OCI-LY3 (cell line): ENCODE results near the gene SYNE1.

Experiments used
- H2AFZ ChIP-seq: fragments of 200-600, 300-600 bp; shearing (Covaris generic); 2 replicates; pipeline ENCODE4 v1.6.0; 2014; ENCODE audit warnings: antibody characterized with exemption, low read depth, low read length
- H3K27ac ChIP-seq: fragments of 200-600, 300-600 bp; sonication (generic); 2 replicates; pipeline ENCODE4 v1.5.1; 2014; ENCODE audit warnings: mild to moderate bottlenecking, low read length, moderate library complexity, mixed read lengths
- H3K27me3 ChIP-seq: fragments of 200-600, 300-600 bp; sonication (generic); 2 replicates; pipeline ENCODE4 v1.6.1; 2014; ENCODE audit warnings: low read depth, low read length, mixed read lengths
- H3K36me3 ChIP-seq: fragments of 200-600, 300-600 bp; sonication (generic); replicated peaks from 2 replicates; pipeline ENCODE3; 2014; ENCODE audit warnings: low read depth, low read length, mixed read lengths
- H3K4me1 ChIP-seq: fragments of 300-600, 200-600 bp; sonication (generic); 2 replicates; pipeline ENCODE4 v1.6.1; 2014; ENCODE audit warnings: low read length, mixed read lengths
- H3K4me2 ChIP-seq: fragments of 200-600, 300-600 bp; sonication (generic); 2 replicates; pipeline ENCODE4 v1.6.1; 2014; ENCODE audit warnings: low read length, mixed read lengths
- H3K4me3 ChIP-seq: fragments of 300-600, 200-600 bp; sonication (generic); 2 replicates; pipeline ENCODE4 v1.5.1; 2014; ENCODE audit warnings: antibody characterized with exemption, mild to moderate bottlenecking, low read length, moderate library complexity
- H3K79me2 ChIP-seq: fragments of 300-600, 200-600 bp; shearing (Covaris generic); 2 replicates; pipeline ENCODE4 v1.6.1; 2014; ENCODE audit warnings: mild to moderate bottlenecking, low read length, mixed read lengths
- H3K9ac ChIP-seq: fragments of 300-600, 200-600 bp; shearing (Covaris generic); 2 replicates; pipeline ENCODE4 v1.6.0; 2014; ENCODE audit warnings: mild to moderate bottlenecking, low read length, moderate library complexity
- H3K9me3 ChIP-seq: fragments of 200-600, 300-600 bp; shearing (Covaris generic); 2 replicates; pipeline ENCODE4 v1.6.1; 2014; ENCODE audit warnings: low read length, mixed read lengths; ENCODE audit not compliant: insufficient read depth
- H4K20me1 ChIP-seq: fragments of 200-600, 300-600 bp; sonication (generic); 2 replicates; pipeline ENCODE4 v1.6.1; 2016; ENCODE audit warnings: low read length, mixed read lengths; ENCODE audit not compliant: insufficient read depth
- CTCF ChIP-seq: fragments of 200-600, 300-600 bp; sonication (generic); IDR thresholded peaks from 2 replicates; pipeline ENCODE4 v1.5.1; 2014; ENCODE audit warnings: antibody characterized with exemption, low read length, low read depth
- EZH2phosphoT487 ChIP-seq: fragments of 200-600 bp; shearing (Covaris generic); IDR thresholded peaks from 2 replicates; pipeline ENCODE4 v1.6.1; 2018; ENCODE audit warnings: antibody characterized with exemption, mixed run types, low read depth

The SYNE1 gene

GRCh38 chr6:152201120-152201519, 436.0 kb downstream of the SYNE1 start:
- no peak overlapping the region for H3K4me3 ChIP-seq
- no peak overlapping the region for H3K4me2 ChIP-seq
- H3K9me3 ChIP-seq, result no peaks in the 10 kb centered on the region
- no peaks in the 10 kb centered on the region for H3K27me3 ChIP-seq
- no peak overlapping the region for H3K9ac ChIP-seq
- H3K27ac ChIP-seq, result no peak overlapping the region
- no peaks in the 10 kb centered on the region for H3K4me1 ChIP-seq
- no peak overlapping the region for H2AFZ ChIP-seq
- TF ChIP-seq CTCF (no peak), EZH2phosphoT487 (no peak)
- no peaks in the 10 kb centered on the region for H3K79me2 ChIP-seq
- H3K36me3 ChIP-seq, result no peaks in the 10 kb centered on the region
- H4K20me1 ChIP-seq, result no peaks in the 10 kb centered on the region

- H3K4me3 ChIP-seq, result no peak overlapping the region
- H3K9ac ChIP-seq, result no peak overlapping the region
- no peaks in the 10 kb centered on the region for H3K9me3 ChIP-seq
- no peak overlapping the region for H3K27ac ChIP-seq
- H3K4me2 ChIP-seq, result no peak overlapping the region
- no peaks in the 10 kb centered on the region for H3K27me3 ChIP-seq
- H3K4me1 ChIP-seq, result no peaks in the 10 kb centered on the region
- H3K36me3 ChIP-seq, result no peaks in the 10 kb centered on the region
- H2AFZ ChIP-seq, result no peak overlapping the region
- TF ChIP-seq EZH2phosphoT487, result no peak
- TF ChIP-seq CTCF, result no peak
- no peaks in the 10 kb centered on the region for H3K79me2 ChIP-seq
- no peaks in the 10 kb centered on the region for H4K20me1 ChIP-seq
Measured at GRCh38 chr6:152195896-152196295, 441.3 kb downstream of the SYNE1 start.

DNA sequence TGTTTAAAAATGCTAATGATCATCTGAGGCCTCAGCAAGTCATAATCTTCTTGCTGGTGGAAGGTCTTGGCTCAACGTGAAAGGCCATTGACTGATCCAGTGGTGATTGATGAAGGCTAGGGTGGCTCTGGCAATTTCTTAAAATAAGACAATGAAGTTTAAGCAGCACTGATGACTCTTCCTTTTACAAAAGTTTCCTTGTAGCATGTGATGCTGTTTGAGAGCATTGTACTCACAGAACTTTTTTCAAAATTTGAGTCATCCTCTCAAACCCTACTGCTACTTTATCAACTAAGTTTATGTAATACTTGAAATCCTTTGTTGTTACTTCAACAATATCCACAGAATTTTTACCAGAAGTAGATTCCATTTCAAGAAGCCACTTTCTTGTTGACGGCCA, 447.4 kb downstream of the SYNE1 start:
- Histone ChIP-seq H3K4me1 (peaks cover 13% of the 10 kb centered on the region), H4K20me1 (no peaks in the 10 kb centered on the region), H3K4me2 (no peak overlapping the region), H2AFZ (no peak overlapping the region), H3K79me2 (no peaks in the 10 kb centered on the region), H3K4me3 (no peak overlapping the region), H3K9ac (no peak overlapping the region), H3K9me3 (no peaks in the 10 kb centered on the region), H3K27ac (no peak overlapping the region), H3K36me3 (no peaks in the 10 kb centered on the region), H3K27me3 (no peaks in the 10 kb centered on the region)
- TF ChIP-seq EZH2phosphoT487, result no peak
- TF ChIP-seq CTCF, result no peak

DNA sequence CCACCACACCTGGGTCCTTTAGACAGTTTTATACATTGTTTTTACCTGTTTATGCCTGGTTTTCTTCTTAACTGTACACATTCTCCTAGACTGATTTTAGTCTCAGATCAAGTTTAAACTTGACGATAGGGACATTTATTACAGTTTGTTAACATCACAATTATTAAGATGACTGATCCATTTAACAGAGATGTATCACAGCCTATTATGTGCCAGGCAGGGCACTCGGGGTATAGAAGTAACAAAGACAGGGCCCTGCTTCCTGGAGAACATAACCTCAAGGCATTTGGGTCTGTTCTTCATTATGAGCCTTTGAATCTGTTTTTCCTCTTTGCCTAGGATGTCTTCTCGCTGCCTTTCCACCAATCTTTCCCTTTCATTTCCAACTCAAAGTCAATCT, 449.2 kb downstream of the SYNE1 start:
- no peak overlapping the region for H3K4me3 ChIP-seq
- peaks cover 15% of the 10 kb centered on the region for H3K4me1 ChIP-seq
- no peaks in the 10 kb centered on the region for H3K27me3 ChIP-seq
- no peak overlapping the region for H3K27ac ChIP-seq
- H3K79me2 ChIP-seq, result no peaks in the 10 kb centered on the region
- no peak overlapping the region for H3K4me2 ChIP-seq
- no peaks in the 10 kb centered on the region for H3K9me3 ChIP-seq
- H4K20me1 ChIP-seq, result no peaks in the 10 kb centered on the region
- H2AFZ ChIP-seq, result no peak overlapping the region
- no peak overlapping the region for H3K9ac ChIP-seq
- no peaks in the 10 kb centered on the region for H3K36me3 ChIP-seq
- no peak for TF ChIP-seq CTCF
- no peak for TF ChIP-seq EZH2phosphoT487
